ENCODE data around the gene TRAPPC11. TPM values are rescaled to one million over a fixed set of nuclear protein-coding genes. Genes with fewer than 3 reads are reported as not detected.

Gene TRAPPC11
- total and polyA plus RNA-seq, 12 donors: 8.0 to 24.1 (median 19.5) TPM

DNA sequence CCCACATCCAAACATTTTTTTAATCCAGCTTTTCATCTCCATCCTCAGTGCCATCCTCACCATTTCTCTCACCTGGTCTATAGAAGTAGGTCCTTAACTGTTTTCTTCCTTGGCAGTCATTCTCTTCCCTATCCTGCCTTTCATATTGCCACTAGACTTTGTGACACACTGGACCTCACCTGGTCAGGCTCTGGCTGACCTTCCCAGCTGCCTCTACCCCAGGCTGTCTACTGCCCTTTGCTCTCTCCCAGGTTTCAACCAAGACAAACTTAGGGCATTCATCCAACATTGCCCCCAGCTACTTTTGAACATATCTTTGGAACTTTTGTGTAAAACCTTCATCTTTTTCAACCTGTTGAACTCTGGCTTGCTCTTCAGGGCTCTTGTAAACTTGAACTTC, 39.8 kb downstream of the TRAPPC11 start:
- Histone ChIP-seq H3K9me3 (peaks cover 0 to 9% (median 0%) of the 10 kb centered on the region in 11 donors), H3K27ac (no peak overlapping the region), H3K4me3 (no peak overlapping the region), H3K36me3 (peaks cover 4 to 100% (median 84%) of the 10 kb centered on the region in 9 donors), H3K27me3 (no peaks in the 10 kb centered on the region), H3K4me1 (no peaks in the 10 kb centered on the region)
- DNase-seq (no peak), ATAC-seq (no peak)
- intact Hi-C loops (cut with DNase I): no loop called here
- TF ChIP-seq, protein P1, sequence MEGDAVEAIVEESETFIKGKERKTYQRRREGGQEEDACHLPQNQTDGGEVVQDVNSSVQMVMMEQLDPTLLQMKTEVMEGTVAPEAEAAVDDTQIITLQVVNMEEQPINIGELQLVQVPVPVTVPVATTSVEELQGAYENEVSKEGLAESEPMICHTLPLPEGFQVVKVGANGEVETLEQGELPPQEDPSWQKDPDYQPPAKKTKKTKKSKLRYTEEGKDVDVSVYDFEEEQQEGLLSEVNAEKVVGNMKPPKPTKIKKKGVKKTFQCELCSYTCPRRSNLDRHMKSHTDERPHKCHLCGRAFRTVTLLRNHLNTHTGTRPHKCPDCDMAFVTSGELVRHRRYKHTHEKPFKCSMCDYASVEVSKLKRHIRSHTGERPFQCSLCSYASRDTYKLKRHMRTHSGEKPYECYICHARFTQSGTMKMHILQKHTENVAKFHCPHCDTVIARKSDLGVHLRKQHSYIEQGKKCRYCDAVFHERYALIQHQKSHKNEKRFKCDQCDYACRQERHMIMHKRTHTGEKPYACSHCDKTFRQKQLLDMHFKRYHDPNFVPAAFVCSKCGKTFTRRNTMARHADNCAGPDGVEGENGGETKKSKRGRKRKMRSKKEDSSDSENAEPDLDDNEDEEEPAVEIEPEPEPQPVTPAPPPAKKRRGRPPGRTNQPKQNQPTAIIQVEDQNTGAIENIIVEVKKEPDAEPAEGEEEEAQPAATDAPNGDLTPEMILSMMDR (IDR thresholded peaks at IDR 0.05): no peak

DNA sequence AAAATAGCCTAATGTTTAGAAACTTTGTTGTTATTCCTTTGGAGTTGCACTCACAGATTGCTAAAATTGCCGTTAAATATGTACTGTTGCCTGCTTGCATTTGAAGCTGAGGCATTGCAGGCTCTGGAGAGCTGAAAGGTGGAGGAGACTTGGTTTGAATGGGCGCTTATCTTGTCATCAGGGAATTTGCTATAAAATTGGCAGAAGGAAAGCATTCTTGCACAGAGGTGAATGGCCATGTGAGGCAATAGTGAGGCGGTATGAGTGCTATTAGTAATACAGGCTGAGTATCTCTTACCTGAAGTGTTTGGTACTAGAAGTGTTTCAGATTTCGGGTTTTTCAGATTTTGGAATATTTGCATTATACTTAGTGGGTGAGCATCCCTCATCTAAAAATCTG, 41.3 kb downstream of the TRAPPC11 start:
- Histone ChIP-seq H3K4me3 (no peak overlapping the region), H3K36me3 (peaks cover 4 to 100% (median 74%) of the 10 kb centered on the region in 9 donors), H3K27me3 (no peaks in the 10 kb centered on the region), H3K4me1 (no peaks in the 10 kb centered on the region), H3K27ac (no peak overlapping the region), H3K9me3 (peaks cover 0 to 9% (median 0%) of the 10 kb centered on the region in 11 donors)
- TF ChIP-seq, protein P1 (IDR thresholded peaks at IDR 0.05): no peak
- WGBS, 2 donors: 85 to 96% methylated on average over 4 of the region's 4 CpGs
- DNase-seq (no peak), ATAC-seq (no peak)
- intact Hi-C loops (cut with DNase I): no loop called here

DNA sequence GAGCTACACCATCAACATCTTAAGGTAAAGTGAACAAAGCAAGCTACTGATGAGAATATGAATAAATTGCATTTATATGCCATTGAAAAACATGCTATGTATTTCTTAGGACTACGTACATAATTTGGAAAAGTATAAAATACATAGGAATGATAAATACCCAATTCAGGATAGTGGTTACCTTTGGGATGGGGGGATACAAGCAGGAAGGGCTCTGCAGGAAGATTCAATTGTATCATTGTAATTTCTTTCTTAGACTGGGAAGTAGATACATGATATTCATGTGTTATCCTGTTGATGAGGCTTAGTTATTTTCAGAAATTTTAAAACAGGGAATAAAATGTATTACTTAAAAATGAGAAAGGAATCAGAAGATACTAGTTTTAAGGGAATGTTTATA, 43.4 kb downstream of the TRAPPC11 start:
- Histone ChIP-seq H3K4me3 (no peak overlapping the region), H3K27ac (no peak overlapping the region), H3K27me3 (no peaks in the 10 kb centered on the region), H3K4me1 (no peaks in the 10 kb centered on the region), H3K9me3 (peaks cover 0 to 9% (median 0%) of the 10 kb centered on the region in 11 donors), H3K36me3 (peaks cover 4 to 100% (median 69%) of the 10 kb centered on the region in 9 donors)
- TF ChIP-seq, protein P1 (IDR thresholded peaks at IDR 0.05): no peak
- intact Hi-C loops (cut with DNase I): no loop called here
- WGBS, 2 donors: 97 to 98% methylated on average over 1 of the region's 1 CpG
- ATAC-seq: no peak
- DNase-seq: no peak

DNA sequence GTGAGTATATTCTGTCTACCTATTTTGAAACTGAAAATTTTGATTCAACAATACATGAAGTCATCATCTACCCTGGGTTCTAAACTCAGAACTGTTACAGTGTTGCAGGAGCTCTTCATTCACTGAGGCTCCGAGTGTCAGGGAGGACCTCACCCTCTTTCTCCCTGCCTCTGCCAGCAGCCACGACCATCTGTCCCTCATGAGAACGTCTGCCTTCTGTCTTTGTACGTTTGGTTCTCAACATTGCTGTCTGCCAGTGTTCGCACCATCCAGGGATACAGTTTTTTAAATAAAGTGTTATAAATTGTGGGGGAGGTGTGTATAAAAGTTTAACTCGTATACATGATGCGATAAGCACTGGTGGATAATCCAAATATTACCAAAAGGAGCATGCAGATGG, 55.5 kb downstream of the TRAPPC11 start:
- Histone ChIP-seq H3K36me3 (peaks cover 0 to 55% (median 44%) of the 10 kb centered on the region in 9 donors), H3K9me3 (no peaks in the 10 kb centered on the region), H3K4me1 (no peaks in the 10 kb centered on the region), H3K27me3 (no peaks in the 10 kb centered on the region), H3K4me3 (no peak overlapping the region), H3K27ac (no peak overlapping the region)
- 77% methylated on average over 7 of the region's 7 CpGs for WGBS, 2 donors
- TF ChIP-seq, protein P1 (IDR thresholded peaks at IDR 0.05): no peak
- DNase-seq (no peak), ATAC-seq (no peak)
- intact Hi-C loops (cut with DNase I): loop anchor here in 2 of 10 donors (5.0 to 10.0 kb wide), 2 partner anchors 450 to 458 kb away; no protein-coding TSS in a partner anchor
